GM12801 (cell line): ENCODE data around the gene PNPLA7.

Source experiments
- CTCF ChIP-seq: IDR thresholded peaks from one replicate; pipeline ENCODE4 v1.5.1; 2011; ENCODE audit warnings: control low read depth; ENCODE audit not compliant: insufficient read length; ENCODE audit errors: extremely low read depth

The PNPLA7 gene

GRCh38 chr9:137428311-137428630 is 121.9 kb downstream of the PNPLA7 start:
- no peak for TF ChIP-seq CTCF

DNA sequence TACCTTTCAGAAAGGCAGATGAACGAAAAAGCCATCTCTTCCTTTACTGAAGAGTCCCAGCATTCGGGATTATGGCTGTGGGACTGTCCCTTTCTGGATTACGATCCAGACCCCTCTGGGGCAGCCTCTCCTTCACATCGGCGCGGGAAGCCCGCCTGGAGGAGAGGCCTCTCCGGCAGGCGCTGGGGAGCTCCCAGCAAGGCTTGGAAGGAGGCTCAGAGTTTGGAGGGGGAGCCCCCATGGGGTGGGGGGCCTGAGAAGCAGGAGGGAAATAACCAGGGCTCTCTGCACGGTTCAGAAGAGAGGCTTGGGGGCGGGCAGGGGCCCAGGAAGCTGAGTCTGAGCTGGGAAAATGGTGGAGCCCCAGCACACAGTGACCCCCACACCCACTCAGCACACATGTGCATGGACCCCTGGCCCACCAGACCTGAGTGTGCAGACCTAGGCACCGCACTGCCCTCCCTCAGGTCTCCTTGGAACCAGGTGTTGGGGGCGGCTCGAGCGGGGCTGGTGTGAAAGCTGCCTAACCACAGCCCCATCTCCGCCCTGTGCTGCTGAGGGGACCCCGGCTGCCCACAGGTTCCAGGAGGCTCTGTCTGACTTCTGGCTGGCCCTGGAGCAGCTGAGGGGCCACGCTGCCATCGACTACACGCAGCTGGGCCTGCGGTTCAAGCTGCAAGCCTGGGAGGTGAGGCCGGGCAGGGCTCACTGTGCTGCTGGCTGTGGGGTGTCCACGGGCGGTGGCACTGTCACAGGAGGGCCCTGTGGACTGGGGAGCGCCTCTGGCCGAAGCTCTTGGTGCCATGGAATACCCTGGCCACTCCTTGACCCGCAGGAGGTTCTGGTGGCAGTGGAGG is 122.5 kb downstream of the PNPLA7 start:
- TF ChIP-seq CTCF, result no peak

DNA sequence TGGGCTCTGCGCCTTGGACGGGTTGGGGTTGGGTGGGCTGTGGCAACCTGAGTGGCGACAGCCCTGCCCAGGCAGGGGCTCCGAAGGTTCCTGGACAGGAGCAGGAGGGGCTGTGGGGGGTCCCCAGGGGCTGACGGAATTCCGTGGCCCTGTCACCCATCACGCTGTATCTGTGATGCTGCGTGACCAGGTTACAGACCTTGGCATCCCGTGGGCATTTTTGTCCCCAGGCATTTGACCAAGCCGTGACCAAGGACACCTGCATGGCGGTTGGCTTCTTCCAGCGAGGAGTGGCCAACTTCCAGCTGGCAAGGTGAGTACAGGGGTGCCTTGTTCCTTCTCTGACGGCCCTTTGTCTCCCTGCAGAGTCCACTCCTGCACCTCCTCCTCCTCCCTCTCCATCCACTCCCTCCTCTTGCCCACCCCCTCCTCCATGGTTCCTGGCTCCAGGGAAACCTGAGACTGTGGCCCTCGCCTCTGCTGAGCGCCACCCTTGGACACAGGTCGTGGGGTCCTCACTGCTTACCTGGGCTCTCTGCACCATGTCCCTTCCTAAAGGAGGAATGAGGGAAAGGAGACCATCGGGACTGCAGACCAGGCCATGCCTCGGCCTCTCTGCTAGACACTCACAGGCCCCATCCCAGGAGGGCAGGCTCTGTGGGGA is 124.1 kb downstream of the PNPLA7 start:
- TF ChIP-seq CTCF, result no peak

DNA sequence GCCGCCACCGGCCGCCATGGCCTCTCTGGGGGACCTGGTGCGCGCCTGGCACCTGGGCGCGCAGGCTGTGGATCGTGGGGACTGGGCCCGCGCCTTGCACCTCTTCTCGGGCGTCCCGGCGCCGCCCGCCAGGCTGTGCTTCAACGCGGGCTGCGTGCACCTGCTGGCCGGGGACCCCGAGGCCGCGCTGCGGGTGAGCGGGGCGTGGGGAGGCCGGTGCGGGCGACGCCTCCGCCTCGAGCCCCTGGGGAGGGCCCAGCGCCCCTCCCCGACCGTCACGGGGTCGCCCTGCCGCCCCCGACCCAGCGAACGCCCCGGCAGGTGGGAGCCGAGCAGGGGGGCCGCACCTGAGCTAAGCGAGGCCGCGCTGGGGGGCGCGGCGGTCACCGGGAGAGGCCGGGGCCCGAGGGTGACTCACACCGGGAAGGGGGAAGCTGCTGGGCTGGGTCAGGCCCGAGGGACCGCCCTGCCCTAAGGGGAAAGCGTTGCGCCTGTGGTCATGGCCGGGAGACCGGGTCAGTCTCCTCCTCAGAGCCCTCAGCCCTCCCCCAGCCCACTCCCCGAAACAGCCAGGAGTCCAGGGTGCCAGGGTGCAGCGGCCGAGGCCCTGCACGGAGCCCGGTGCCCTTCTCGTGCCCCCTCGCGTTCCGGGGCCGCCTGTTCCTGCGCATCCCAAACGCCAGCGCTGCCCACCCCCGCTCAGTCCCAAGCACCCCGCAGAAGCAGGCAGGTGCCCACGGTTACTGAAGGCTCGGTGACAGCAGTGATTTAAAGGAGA is 126.5 kb downstream of the PNPLA7 start:
- no peak for TF ChIP-seq CTCF

DNA sequence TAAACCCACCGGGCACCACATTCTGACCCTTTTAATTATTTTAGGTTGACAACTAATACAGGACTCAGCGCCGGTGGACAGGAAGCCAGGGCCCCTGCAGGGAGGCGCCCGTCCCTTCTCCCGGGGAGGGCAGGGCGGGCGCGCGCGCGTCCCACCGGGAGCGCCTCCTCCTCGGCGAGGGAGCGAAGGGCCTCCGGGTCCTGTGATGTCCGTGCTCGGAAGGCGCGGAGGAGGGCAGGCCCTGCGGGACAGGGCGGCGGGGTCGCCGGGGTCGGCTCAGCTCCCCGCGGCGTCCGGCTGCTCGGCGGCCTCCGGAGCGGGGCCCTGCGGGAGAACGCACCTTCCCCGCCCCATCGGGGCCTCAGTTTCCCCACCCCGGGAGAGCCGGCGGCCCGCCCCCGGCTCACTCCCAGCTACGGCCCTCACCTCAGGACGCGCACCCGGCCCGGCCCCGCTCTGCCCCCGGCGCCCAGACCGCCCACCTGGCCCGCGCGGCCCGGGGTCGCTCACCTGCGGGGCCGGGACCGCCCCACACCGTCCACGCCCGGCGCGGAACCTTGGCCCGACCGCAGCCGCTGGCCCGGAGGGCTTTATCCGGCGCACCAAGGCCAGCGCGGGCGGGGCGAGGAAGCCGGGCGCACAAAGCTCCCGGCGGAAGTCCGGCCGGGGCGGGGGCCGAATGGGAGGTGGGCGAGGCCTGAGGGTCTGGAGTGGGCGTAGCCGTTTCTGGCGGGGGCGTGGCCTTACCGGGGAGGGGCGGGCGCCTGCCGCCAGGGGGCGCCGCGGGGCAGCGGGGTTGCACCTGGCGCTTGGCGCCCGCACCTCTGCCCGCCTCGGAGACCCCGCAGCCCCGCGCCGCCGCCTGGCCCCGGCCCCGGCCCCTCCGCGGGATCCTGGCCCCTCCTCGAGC is 127.3 kb downstream of the PNPLA7 start, which contains the start of the genes EXD3 and NOXA1:
EXD3 (minus strand) TSS at position 559 of the 910 bp plus-strand sequence. CDS start 27,805 bp downstream, outside the sequence.
NOXA1 (plus strand) TSS at position 790 of the 910 bp plus-strand sequence. CDS start 137 bp downstream, outside the sequence.
- no peak for TF ChIP-seq CTCF

DNA sequence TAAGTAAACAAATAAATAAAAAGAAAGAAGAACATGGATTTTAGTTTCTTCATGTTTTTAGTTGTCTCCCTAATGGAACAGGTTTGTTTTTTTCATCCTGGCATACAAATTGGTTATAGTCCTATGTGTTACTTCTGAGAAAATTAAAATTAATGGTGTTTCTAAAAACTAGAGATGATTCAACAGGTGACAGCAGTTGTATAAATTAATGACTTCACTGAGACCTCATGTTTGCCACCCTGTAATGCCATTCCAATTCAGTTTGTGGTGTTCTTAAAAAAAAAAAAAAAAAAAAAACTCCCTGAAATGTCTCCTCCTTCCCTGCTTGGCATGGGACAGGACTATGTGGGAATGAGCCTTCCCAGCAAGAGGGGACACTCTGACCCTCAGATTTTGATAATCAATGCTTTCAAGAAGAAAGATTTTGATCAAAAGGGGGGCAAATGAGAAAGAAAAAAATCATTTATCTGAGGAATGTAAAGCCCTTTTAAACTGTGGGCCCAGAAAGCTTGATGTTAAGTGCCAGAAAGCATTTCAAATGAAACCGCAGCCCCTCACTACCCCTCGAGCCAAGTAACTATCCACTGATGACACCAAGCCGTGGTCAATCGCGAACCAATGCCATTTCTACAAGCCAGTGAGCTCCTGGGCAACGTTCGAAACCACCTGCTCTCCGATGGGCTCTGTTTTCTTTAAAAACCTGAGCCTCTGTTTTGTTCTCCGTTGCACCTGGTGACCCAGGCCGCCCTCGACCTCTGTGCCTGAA is 128.2 kb downstream of the PNPLA7 start:
- TF ChIP-seq CTCF, result no peak
